ENCODE data around the gene PSRC1.

DNA sequence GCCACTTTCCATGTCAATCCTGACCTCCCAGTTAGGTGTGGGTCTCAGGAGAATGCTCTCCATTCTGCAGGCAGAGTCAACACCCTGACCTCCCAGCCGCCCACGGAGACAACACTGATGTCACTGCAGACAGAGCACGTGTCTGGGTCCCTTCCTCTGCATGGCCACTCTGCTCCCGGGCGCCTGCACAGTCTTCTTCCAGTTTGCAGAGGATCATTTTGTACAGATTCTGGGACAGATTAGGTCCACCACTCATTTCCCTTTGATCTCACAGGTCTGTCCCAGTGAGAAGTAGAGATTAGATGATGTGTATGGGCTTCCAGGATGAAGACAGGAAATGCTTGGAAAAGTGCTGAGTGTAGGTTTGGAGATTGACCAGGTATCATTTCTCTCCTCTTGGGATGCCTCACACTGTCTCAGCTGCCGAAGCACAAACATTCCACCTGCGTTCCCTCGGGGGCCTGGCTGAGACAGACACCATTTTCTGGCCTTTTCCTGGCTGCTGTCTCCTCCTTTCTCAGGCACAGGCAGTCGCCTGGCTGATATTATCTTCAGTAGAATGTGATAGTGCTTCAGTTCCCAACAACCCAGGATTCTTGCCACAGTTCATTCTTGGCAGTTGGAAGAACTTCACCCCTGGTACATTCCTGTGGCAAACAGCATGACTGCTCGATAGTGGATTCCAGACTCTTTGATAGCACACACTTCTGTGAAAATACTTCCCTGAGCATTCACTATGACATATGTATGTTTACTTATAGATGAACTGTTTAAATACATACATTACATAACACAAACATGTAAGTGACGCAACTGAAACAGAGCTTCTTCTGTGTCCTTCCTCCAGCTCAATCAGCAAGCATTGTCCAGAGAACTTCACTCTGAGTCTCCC lies 16.0 kb upstream of the PSRC1 start:
- TF ChIP-seq, protein P1, sequence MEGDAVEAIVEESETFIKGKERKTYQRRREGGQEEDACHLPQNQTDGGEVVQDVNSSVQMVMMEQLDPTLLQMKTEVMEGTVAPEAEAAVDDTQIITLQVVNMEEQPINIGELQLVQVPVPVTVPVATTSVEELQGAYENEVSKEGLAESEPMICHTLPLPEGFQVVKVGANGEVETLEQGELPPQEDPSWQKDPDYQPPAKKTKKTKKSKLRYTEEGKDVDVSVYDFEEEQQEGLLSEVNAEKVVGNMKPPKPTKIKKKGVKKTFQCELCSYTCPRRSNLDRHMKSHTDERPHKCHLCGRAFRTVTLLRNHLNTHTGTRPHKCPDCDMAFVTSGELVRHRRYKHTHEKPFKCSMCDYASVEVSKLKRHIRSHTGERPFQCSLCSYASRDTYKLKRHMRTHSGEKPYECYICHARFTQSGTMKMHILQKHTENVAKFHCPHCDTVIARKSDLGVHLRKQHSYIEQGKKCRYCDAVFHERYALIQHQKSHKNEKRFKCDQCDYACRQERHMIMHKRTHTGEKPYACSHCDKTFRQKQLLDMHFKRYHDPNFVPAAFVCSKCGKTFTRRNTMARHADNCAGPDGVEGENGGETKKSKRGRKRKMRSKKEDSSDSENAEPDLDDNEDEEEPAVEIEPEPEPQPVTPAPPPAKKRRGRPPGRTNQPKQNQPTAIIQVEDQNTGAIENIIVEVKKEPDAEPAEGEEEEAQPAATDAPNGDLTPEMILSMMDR (IDR thresholded peaks at IDR 0.05; ENCODE audit: insufficient read depth, low read length, poor library complexity, severe bottlenecking): no peak
- no peak for TF ChIP-seq EZH2phosphoT487 (conservative IDR thresholded peaks at IDR 0.05; ENCODE audit: low read length)
